Astrocyte (in vitro differentiated cells and primary cell): ENCODE results near the gene ATP10D. TPM values are rescaled to one million over a fixed set of nuclear protein-coding genes. Genes with fewer than 3 reads are reported as not detected.
A peak's percentile ranks its signal among the peaks of the same experiment; 100 is the strongest.

Experiments used
- DNase-seq: peaks from one replicate; pipeline ENCODE4 v3.0.0-alpha.2; 2010; ENCODE audit warnings: low read depth
- FAIRE-seq: peaks from 2 replicates; lab custom pipeline; 2011; peaks lifted over from hg19 to GRCh38; lab: Jason Lieb, UNC
- H2AFZ ChIP-seq: 2 replicates; pipeline ENCODE4 v1.6.0; 2012; ENCODE audit warnings: low read depth, low read length, inconsistent platforms
- H3K27ac ChIP-seq: 2 replicates; pipeline ENCODE4 v1.5.1; 2011; ENCODE audit warnings: low read depth, low read length, inconsistent platforms
- H3K27me3 ChIP-seq: 2 replicates; pipeline ENCODE4 v1.6.0; 2011; ENCODE audit warnings: low read length, inconsistent platforms; ENCODE audit not compliant: insufficient read depth
- H3K36me3 ChIP-seq: 2 replicates; pipeline ENCODE4 v1.5.1; 2011; ENCODE audit warnings: low read length, inconsistent platforms; ENCODE audit not compliant: insufficient read depth
- H3K4me1 ChIP-seq: 2 replicates; pipeline ENCODE4 v1.5.1; 2011; ENCODE audit warnings: low read length, inconsistent platforms; ENCODE audit not compliant: insufficient read depth
- H3K4me2 ChIP-seq: 2 replicates; pipeline ENCODE4 v1.6.0; 2012; ENCODE audit warnings: low read length, inconsistent platforms
- H3K4me3 ChIP-seq: 2 replicates; pipeline ENCODE4 v1.5.1; 2011; ENCODE audit warnings: low read depth, mild to moderate bottlenecking, low read length, inconsistent platforms; ENCODE audit not compliant: insufficient read depth
- H3K79me2 ChIP-seq: 2 replicates; pipeline ENCODE4 v1.6.0; 2012; ENCODE audit warnings: mild to moderate bottlenecking, low read length, inconsistent platforms; ENCODE audit not compliant: insufficient read depth
- H3K9ac ChIP-seq: 2 replicates; pipeline ENCODE4 v1.6.0; 2012; ENCODE audit warnings: mild to moderate bottlenecking, low read length, inconsistent platforms
- H3K9me3 ChIP-seq: 2 replicates; pipeline ENCODE4 v1.5.1; 2012; ENCODE audit warnings: low read depth, mild to moderate bottlenecking, low read length, inconsistent platforms; ENCODE audit not compliant: insufficient read depth
- H4K20me1 ChIP-seq: 2 replicates; pipeline ENCODE4 v1.6.0; 2012; ENCODE audit warnings: low read length, inconsistent platforms; ENCODE audit not compliant: insufficient read depth
- H3K27ac Mint-ChIP-seq: one replicate; pipeline ENCODE4 v1.8.0; 2021; ENCODE audit warnings: mild to moderate bottlenecking, mixed read lengths; ENCODE audit not compliant: unreplicated experiment
- H3K27me3 Mint-ChIP-seq: one replicate; pipeline ENCODE4 v1.8.0; 2021; ENCODE audit warnings: low read depth, mixed read lengths; ENCODE audit not compliant: unreplicated experiment
- H3K36me3 Mint-ChIP-seq: one replicate; pipeline ENCODE4 v1.8.0; 2021; ENCODE audit warnings: low read depth, mixed read lengths; ENCODE audit not compliant: unreplicated experiment
- H3K4me1 Mint-ChIP-seq: one replicate; pipeline ENCODE4 v1.8.0; 2021; ENCODE audit warnings: low read depth, mixed read lengths; ENCODE audit not compliant: unreplicated experiment
- H3K4me3 Mint-ChIP-seq: one replicate; pipeline ENCODE4 v1.8.0; 2021; ENCODE audit warnings: mild to moderate bottlenecking, moderate library complexity, mixed read lengths; ENCODE audit not compliant: unreplicated experiment
- H3K9me3 Mint-ChIP-seq: one replicate; pipeline ENCODE4 v1.8.0; 2021; ENCODE audit warnings: mild to moderate bottlenecking, mixed read lengths; ENCODE audit not compliant: unreplicated experiment
- EZH2 ChIP-seq: IDR thresholded peaks from 2 replicates; pipeline ENCODE4 v1.6.1; 2012; ENCODE audit warnings: mild to moderate bottlenecking, low read length, inconsistent platforms; ENCODE audit not compliant: insufficient read depth
- total RNA-seq: library from RNA; stranded (reverse); gene quantifications from 2 replicates; pipeline ENCODE4 v1.2.1, GENCODE V29; 2021
- TF ChIP-seq, protein P1 (sequence below): IDR thresholded peaks from 2 replicates; pipeline ENCODE4 v1.5.1; 2011; ENCODE audit warnings: low read depth, mild to moderate bottlenecking, inconsistent platforms, low read length, moderate library complexity; ENCODE audit not compliant: insufficient read depth

Gene ATP10D
- total RNA-seq, 1 donor from 2014 or later: 75.8 TPM

DNA sequence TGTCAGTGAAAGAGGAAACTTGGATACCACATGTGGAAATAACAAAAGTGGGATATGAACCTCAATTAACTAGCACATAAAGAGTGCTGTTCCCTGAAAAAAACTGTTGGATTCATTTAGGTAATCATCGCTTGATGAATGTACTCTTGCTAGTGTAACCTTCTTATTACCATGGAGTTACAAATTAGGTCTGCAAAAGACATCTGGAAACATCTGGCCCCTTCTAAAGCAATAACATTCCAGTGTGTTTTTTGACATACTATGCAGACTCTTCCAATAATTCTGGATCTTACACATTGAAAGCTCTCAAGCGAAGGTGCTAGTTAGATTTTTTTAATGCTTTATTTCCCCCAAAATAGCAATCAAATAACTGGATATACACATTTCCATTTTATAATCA is 134.6 kb downstream of the ATP10D start:
- no peak for DNase-seq
- Histone ChIP-seq H3K36me3 (no peaks in the 10 kb centered on the region), H3K9ac (no peak overlapping the region), H2AFZ (no peak overlapping the region), H3K4me3 (no peak overlapping the region), H3K9me3 (no peaks in the 10 kb centered on the region), H3K4me2 (no peak overlapping the region), H3K4me1 (peaks cover 4% of the 10 kb centered on the region), H3K27ac (no peak overlapping the region), H4K20me1 (no peaks in the 10 kb centered on the region), H3K27me3 (no peaks in the 10 kb centered on the region), H3K79me2 (no peaks in the 10 kb centered on the region)
- FAIRE-seq: no peak
- Mint-ChIP-seq H3K4me3 (no peak overlapping the region), H3K9me3 (no peaks in the 10 kb centered on the region), H3K4me1 (peaks cover 10% of the 10 kb centered on the region), H3K27me3 (no peaks in the 10 kb centered on the region), H3K27ac (no peak overlapping the region), H3K36me3 (no peaks in the 10 kb centered on the region)
- TF ChIP-seq, protein P1, sequence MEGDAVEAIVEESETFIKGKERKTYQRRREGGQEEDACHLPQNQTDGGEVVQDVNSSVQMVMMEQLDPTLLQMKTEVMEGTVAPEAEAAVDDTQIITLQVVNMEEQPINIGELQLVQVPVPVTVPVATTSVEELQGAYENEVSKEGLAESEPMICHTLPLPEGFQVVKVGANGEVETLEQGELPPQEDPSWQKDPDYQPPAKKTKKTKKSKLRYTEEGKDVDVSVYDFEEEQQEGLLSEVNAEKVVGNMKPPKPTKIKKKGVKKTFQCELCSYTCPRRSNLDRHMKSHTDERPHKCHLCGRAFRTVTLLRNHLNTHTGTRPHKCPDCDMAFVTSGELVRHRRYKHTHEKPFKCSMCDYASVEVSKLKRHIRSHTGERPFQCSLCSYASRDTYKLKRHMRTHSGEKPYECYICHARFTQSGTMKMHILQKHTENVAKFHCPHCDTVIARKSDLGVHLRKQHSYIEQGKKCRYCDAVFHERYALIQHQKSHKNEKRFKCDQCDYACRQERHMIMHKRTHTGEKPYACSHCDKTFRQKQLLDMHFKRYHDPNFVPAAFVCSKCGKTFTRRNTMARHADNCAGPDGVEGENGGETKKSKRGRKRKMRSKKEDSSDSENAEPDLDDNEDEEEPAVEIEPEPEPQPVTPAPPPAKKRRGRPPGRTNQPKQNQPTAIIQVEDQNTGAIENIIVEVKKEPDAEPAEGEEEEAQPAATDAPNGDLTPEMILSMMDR: no peak
- no peak for TF ChIP-seq EZH2

DNA sequence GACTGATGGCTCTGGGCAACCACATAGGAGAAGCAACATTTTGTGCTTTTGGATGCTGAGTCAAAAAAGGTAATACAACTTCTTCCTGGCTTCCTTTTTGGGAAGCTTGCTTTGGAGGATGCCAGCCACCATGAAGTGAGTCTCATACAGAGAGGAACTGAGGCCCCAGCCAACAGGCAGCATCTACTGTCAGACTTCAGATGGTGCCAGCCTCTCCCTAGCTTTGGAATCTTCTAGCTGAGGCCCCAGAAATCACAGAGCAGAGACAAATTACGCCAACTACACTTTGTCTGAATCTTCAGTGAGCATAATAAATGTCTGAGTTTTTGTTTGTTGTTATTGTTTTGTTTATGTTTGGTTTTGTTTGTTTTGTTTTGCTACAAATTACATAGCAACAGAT is 136.1 kb downstream of the ATP10D start:
- no peak overlapping the region for H3K4me2 ChIP-seq
- DNase-seq: no peak
- FAIRE-seq: no peak
- no peaks in the 10 kb centered on the region for H3K27me3 Mint-ChIP-seq
- no peak overlapping the region for H2AFZ ChIP-seq
- H3K27ac Mint-ChIP-seq: no peak overlapping the region
- H3K36me3 Mint-ChIP-seq: no peaks in the 10 kb centered on the region
- H3K9ac ChIP-seq: no peak overlapping the region
- H3K27me3 ChIP-seq: no peaks in the 10 kb centered on the region
- TF ChIP-seq, protein P1: no peak
- no peak for TF ChIP-seq EZH2
- H3K36me3 ChIP-seq: no peaks in the 10 kb centered on the region
- H3K4me1 Mint-ChIP-seq: peaks cover 10% of the 10 kb centered on the region
- H3K9me3 ChIP-seq: no peaks in the 10 kb centered on the region
- H3K79me2 ChIP-seq: no peaks in the 10 kb centered on the region
- H3K4me3 Mint-ChIP-seq: no peak overlapping the region
- no peak overlapping the region for H3K4me3 ChIP-seq
- H3K9me3 Mint-ChIP-seq: no peaks in the 10 kb centered on the region
- H3K27ac ChIP-seq: no peak overlapping the region
- H4K20me1 ChIP-seq: no peaks in the 10 kb centered on the region
- no peaks in the 10 kb centered on the region for H3K4me1 ChIP-seq

DNA sequence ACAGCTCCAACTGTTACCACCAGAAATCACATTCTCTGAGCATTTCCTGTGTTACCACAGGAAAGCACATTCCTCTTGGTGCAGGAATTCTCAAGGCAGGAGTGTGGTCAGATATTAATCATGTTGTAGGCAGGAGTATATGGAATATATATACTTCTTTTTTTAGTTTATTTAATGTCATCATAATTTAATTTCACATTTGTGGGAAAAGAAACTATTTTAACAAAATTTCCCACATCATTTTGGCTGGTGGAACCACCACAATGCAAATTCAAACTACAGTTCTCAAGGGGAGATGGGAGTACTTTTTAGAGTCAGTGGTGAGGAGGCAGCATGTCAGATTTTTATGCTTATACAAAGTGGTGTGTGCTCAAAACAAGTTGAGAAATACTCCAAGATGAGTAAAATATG is 139.0 kb downstream of the ATP10D start:
- DNase-seq: peak; percentile 76
- Histone ChIP-seq H3K4me3 (no peak overlapping the region), H3K9ac (no peak overlapping the region), H3K9me3 (no peaks in the 10 kb centered on the region), H3K27ac (peak overlapping the region; percentile 36), H3K36me3 (no peaks in the 10 kb centered on the region), H3K79me2 (no peaks in the 10 kb centered on the region), H3K4me1 (no peaks in the 10 kb centered on the region), H2AFZ (no peak overlapping the region), H4K20me1 (no peaks in the 10 kb centered on the region), H3K27me3 (no peaks in the 10 kb centered on the region), H3K4me2 (peak overlapping the region; percentile 12)
- no peak for TF ChIP-seq EZH2
- TF ChIP-seq, protein P1: no peak
- Mint-ChIP-seq H3K9me3 (no peaks in the 10 kb centered on the region), H3K27me3 (no peaks in the 10 kb centered on the region), H3K4me3 (no peak overlapping the region), H3K36me3 (no peaks in the 10 kb centered on the region), H3K27ac (peak overlapping the region; percentile 86), H3K4me1 (peaks cover 10% of the 10 kb centered on the region)
- peak; percentile 66 for FAIRE-seq
